ENCODE data around the gene CFTR. TPM values are rescaled to one million over a fixed set of nuclear protein-coding genes. Genes with fewer than 3 reads are reported as not detected.

The CFTR gene
- polyA plus RNA-seq, 3 donors = 0.22 to 93.6 TPM; not detected in 1

DNA sequence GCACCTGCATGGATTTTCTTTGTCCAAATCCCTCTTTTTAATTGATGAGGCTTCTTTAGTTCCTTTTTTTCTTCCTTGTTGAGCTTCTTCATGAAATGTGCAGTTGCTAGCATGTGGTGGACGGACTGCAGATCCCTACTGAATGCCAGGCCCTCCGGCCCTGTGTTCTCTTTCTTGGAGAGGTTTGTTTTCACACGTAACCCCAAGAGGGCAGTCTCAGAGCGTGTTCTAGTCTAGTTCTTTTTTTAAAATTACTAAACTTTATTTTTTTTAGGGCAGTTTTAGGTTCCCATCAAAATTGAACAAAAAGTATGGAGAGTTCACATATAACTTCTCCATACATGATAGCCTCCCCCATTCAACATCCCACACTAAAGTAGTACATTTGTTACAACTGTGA is 190.0 kb downstream of the CFTR start:
- 64 to 71% (median 69%) methylated on average over 4 of the region's 4 CpGs for WGBS, 3 donors
- H3K27ac ChIP-seq (ENCODE audit: low read depth, low read length) = no peak overlapping the region

DNA sequence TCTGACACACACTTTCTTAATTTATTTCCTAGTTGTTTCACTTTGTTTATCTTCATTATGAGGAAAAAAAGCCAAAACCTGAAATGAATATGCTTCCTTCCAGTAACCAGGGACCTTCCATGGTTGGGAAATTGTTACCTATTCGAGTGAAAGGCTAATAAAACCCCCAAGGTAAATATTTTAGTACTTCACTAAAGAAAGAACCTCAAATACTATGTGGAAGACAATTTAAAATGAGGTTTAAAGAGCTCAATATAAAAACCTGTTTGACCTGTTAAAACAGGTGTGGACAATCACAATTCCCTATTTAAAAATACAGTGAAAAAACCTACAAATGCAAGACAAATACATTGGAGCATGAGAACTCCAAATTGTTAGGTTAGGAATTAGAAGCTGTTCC is 192.6 kb downstream of the CFTR start:
- H3K27ac ChIP-seq (ENCODE audit: low read depth, low read length) = no peak overlapping the region
- WGBS, 3 donors = 33 to 56% (median 49%) methylated on average over 1 of the region's 1 CpG

GRCh38 chr7:117673367-117673766 is 193.5 kb downstream of the CFTR start:
- H3K27ac ChIP-seq (ENCODE audit: low read depth, low read length) = no peak overlapping the region
- WGBS, 3 donors = 45 to 86% (median 66%) methylated on average over 14 of the region's 14 CpGs

- H3K27ac ChIP-seq (ENCODE audit: low read depth, low read length) = no peak overlapping the region
These were observed 194.0 kb downstream of the CFTR start for GRCh38 chr7:117673839-117674238.

DNA sequence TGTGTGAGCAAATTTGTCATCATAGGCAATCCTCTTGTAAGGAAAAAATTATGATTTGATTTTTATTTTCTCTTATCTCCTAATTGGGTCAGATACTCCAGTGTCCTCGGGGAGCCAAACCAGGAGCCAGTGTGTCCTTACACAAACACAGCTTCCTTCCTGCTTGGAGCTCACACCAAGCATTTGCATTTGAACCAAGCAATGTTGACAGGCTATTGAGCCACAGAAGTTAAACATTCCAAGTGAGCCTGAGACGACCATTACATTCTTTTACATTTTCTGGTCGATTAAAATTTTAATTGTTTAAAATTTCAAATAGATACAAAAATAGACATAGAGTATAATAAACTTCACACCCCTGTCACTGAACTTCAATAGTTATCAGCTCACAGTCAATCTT is 194.8 kb downstream of the CFTR start:
- no peak overlapping the region for H3K27ac ChIP-seq (ENCODE audit: low read depth, low read length)
- WGBS, 3 donors = 5 to 24% (median 20%) methylated on average over 3 of the region's 3 CpGs

GRCh38 chr7:117675497-117676435 is 195.9 kb downstream of the CFTR start:
- no peak overlapping the region for H3K27ac ChIP-seq (ENCODE audit: low read depth, low read length)
- WGBS, 3 donors = 55 to 70% (median 61%) methylated on average over 3 of the region's 3 CpGs

GRCh38 chr7:117679120-117679519 is 199.3 kb downstream of the CFTR start:
- H3K27ac ChIP-seq (ENCODE audit: low read depth, low read length) = no peak overlapping the region
- WGBS, 3 donors = 72 to 89% (median 81%) methylated on average over 3 of the region's 3 CpGs

DNA sequence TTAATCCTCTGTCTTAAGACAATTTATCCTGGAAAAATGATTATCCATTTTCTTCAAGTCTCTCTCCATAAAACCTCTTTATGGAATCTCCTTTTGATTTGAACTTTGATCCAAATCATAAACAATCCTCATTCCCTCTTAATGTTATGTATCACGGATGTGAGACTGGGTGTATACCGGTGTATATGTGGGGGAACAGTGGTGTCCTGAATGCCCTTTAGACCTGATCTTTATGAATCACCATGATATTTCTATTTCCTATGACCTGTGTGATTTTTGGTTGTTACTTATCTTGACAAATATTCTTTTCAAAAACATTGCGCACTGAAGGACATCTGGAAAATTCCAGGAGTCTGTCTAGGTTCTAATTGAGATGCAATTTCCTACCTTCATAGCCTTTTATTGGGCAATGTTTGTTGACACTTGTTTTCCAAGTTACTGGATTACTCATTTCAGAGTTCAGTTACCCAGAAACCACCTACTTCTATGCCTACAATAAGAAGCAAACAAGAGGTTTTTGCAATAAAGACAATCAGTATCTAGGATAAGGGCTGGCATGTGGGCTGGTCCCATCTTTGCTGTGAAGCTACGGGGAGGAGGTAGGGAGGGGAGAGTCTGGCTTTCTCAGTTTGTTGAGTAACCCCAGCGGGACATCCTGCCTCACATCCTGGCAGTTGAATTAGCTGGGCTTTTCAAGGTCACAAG is 203.0 kb downstream of the CFTR start:
- H3K27ac ChIP-seq (ENCODE audit: low read depth, low read length) = no peak overlapping the region
- 51 to 72% (median 54%) methylated on average over 5 of the region's 5 CpGs for WGBS, 3 donors

GRCh38 chr7:117683430-117684175 is 203.8 kb downstream of the CFTR start:
- no peak overlapping the region for H3K27ac ChIP-seq (ENCODE audit: low read depth, low read length)
- 73 to 85% (median 77%) methylated on average over 8 of the region's 8 CpGs for WGBS, 3 donors

DNA sequence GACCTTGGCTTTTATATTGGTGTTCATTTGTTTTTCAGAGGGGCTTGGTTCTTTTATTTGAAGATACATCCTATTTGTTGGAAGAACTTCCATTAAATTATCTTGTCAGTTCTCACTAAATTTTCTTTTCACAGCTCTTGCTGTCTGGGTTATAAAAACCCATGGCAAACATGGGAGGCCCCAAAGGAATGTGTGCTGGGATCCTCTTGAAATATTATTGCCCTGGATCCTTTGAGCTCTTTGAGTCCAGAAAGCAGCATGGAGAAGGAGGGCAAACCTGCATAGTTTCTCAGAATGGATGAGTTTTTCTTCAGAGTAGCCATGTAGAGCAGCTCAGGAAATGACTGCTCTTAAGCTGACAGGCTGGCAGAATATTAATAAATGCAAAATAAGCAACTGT is 206.0 kb downstream of the CFTR start:
- H3K27ac ChIP-seq (ENCODE audit: low read depth, low read length) = no peak overlapping the region

DNA sequence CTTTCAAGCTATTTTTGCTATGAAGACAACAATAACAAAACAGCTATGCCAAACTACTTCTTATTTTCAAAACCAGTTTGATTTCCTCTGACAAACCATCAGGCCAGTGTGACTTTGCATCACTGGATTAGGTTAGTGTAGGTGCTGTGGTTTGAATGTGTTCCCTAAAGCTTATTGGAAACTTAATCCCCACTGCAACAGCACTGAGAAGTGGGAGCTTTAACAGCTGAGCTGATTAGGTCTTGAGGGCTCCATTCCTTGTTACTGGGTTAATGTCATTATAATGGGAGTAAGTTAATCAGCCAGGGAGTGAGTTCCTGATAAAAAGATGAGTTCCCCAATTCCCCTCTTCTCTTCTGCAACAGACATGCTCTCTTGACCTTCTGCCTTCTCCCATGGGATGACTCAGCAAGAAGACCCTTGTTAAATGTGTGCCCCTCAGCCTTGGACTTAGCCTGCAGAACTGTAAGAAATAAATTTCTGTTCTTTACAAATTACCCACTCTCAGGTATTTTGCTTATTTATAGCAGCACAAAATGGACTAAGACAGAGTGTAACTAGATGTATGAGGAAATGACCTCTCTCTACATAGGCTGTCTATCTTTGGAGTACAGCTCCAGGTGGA is 206.6 kb downstream of the CFTR start:
- no peak overlapping the region for H3K27ac ChIP-seq (ENCODE audit: low read depth, low read length)

DNA sequence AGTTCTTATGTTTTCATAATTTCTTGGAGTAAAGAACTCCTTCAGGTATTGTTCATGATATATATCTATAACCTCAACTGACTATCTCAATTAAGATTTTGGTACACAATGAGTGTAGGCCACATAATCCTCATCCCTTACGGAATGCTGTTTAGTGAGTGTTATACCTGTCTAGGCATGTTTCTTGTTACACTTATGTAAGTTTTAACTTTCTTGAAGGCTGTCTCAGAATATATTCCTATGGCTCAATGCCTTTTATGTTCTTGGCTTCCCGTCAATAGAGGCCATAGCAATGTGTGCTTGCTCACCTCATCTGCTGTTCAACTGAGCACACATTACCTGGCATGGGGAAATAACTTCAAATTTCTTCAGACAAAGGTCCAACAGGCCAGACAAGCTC is 208.3 kb downstream of the CFTR start:
- no peak overlapping the region for H3K27ac ChIP-seq (ENCODE audit: low read depth, low read length)
- 88 to 93% (median 92%) methylated on average over 2 of the region's 2 CpGs for WGBS, 3 donors

GRCh38 chr7:117689406-117689805 is 209.6 kb downstream of the CFTR start:
- H3K27ac ChIP-seq (ENCODE audit: low read depth, low read length) = no peak overlapping the region

DNA sequence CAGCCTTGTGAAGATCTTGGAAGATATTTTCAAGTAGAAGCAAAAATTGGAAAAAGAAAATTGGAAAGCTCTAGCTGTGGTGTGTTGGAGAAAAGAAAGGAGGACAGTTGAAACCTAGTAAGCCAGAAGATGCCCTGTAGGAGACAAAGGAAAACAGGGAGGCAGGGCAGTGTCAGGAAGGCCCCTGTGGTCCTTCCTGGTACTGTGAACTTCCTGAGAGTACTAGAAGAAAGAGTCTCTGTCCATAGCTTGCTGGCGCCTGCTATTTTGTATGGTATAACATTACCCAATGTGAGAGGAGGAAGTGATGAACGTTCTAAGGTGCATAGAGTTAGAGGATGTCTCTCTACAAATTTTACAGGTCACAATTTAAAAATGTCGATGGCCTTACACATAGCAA is 210.3 kb downstream of the CFTR start:
- 80 to 93% (median 87%) methylated on average over 3 of the region's 3 CpGs for WGBS, 3 donors
- no peak overlapping the region for H3K27ac ChIP-seq (ENCODE audit: low read depth, low read length)

GRCh38 chr7:117692338-117692737 is 212.5 kb downstream of the CFTR start:
- H3K27ac ChIP-seq (ENCODE audit: low read depth, low read length) = no peak overlapping the region
- 65 to 98% (median 79%) methylated on average over 7 of the region's 7 CpGs for WGBS, 3 donors

DNA sequence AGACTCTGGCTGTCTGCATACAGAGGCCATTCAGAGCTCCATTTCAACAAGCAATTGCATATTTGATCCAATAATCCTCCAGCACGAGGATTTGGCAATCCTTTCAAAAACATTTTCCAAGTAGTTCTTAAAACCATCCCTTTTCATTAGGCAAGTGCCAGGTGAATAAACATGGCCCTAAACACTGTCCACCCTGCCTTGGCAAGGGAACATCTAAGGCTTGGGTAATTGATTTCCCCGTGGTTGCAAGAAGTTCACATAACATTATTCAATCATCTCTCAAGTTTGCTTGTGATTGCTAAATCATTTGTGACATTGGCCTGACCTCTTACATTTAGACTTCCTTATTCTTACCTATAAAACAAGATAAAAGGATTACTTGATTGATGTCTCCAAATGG is 218.2 kb downstream of the CFTR start:
- H3K27ac ChIP-seq (ENCODE audit: low read depth, low read length) = no peak overlapping the region
- WGBS, 3 donors = 47 to 54% (median 50%) methylated on average over 2 of the region's 2 CpGs

DNA sequence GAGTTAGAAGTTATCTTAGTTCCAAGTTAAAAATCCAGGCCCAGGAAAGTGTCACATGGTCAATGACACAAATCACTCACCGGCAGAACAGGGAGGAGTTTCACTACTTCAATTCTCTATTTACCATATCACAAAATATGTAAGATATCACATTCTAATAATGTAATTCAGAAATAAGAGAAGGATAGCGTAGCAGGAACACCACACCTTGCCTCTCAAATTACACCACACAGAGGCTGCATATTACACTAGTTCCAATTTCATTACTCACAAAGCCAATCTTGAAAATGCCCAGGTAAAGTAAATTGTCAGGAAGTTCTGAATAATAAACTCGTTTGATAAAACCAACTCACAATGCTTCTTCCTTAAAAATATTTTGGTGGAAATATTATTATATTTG is 224.2 kb downstream of the CFTR start:
- whole genome bisulfite sequencing, 3 donors = 59 to 75% (median 71%) methylated on average over 3 of the region's 3 CpGs
- no peak overlapping the region for H3K27ac ChIP-seq (ENCODE audit: low read depth, low read length)

GRCh38 chr7:117705630-117706029 is 225.8 kb downstream of the CFTR start:
- WGBS, 3 donors = 79 to 84% (median 81%) methylated on average over 4 of the region's 4 CpGs
- no peak overlapping the region for H3K27ac ChIP-seq (ENCODE audit: low read depth, low read length)

- H3K27ac ChIP-seq (ENCODE audit: low read depth, low read length) = no peak overlapping the region
- WGBS, 3 donors = 80 to 81% (median 81%) methylated on average over 2 of the region's 2 CpGs
These were observed 226.4 kb downstream of the CFTR start for GRCh38 chr7:117706210-117706609.

All from adipose tissue (tissue), 3 donors.